CD4-positive, alpha-beta T cell treated with Interleukin-2 at 100 ng/mL for 4 hours (primary cell): Measurements from ENCODE around the gene CACTIN.
A peak's percentile ranks its signal among the peaks of the same experiment; 100 is the strongest.

Experiments
- DNase-seq: peaks from one replicate; pipeline ENCODE4 v3.0.0-alpha.2; 2020; ENCODE audit warnings: low spot score

CACTIN gene

GRCh38 chr19:3609779-3610719, 16.5 kb downstream of the CACTIN start:
- DNase-seq: no peak

- DNase-seq: no peak
Observed at GRCh38 chr19:3608750-3609322, 17.8 kb downstream of the CACTIN start.

GRCh38 chr19:3608079-3608641, 18.4 kb downstream of the CACTIN start:
- no peak for DNase-seq

GRCh38 chr19:3607303-3608078, 19.1 kb downstream of the CACTIN start:
- DNase-seq: no peak

GRCh38 chr19:3606690-3607289, 19.8 kb downstream of the CACTIN start, which contains the start of gene TBXA2R:
TBXA2R (minus strand) TSS chr19:3606875; CDS start chr19:3600634, 6,241 bp downstream.
- DNase-seq: peak; percentile 32

GRCh38 chr19:3606174-3606689, 20.4 kb downstream of the CACTIN start:
- DNase-seq: peak; percentile 25

- no peak for DNase-seq
Observed at GRCh38 chr19:3605770-3606169, 20.8 kb downstream of the CACTIN start.

GRCh38 chr19:3605361-3605760, 21.2 kb downstream of the CACTIN start:
- no peak for DNase-seq

- peak; percentile 26 for DNase-seq
Observed at GRCh38 chr19:3604987-3605343, 21.6 kb downstream of the CACTIN start.

- DNase-seq: no peak
Observed at GRCh38 chr19:3604227-3604986, 22.2 kb downstream of the CACTIN start.

- no peak for DNase-seq
Observed at GRCh38 chr19:3603121-3603811, 23.3 kb downstream of the CACTIN start.

GRCh38 chr19:3601021-3601420, 25.6 kb downstream of the CACTIN start:
- DNase-seq: no peak

GRCh38 chr19:3599776-3600187, 26.8 kb downstream of the CACTIN start:
- DNase-seq: no peak

- no peak for DNase-seq
Observed at GRCh38 chr19:3595521-3596061, 31.0 kb downstream of the CACTIN start.

- DNase-seq: no peak
Observed at GRCh38 chr19:3593156-3593555, 33.4 kb downstream of the CACTIN start.

GRCh38 chr19:3591876-3592613, 34.5 kb downstream of the CACTIN start:
- no peak for DNase-seq

GRCh38 chr19:3590991-3591659, 35.5 kb downstream of the CACTIN start:
- DNase-seq: no peak

GRCh38 chr19:3589949-3590348, 36.6 kb downstream of the CACTIN start:
- no peak for DNase-seq

GRCh38 chr19:3589439-3589838, 37.2 kb downstream of the CACTIN start:
- no peak for DNase-seq
